K562 (cell line): ENCODE measurements around the gene PRPH2. TPM values are rescaled to one million over a fixed set of nuclear protein-coding genes. Genes with fewer than 3 reads are reported as not detected.

Experiments used
- ATAC-seq: fragments of 200-7000 bp; cut with Tn5 transposase; 3 replicates; pipeline ENCODE4 v1.9.1; 2020; ENCODE audit warnings: moderate library complexity
- BruUV-seq: library from RNA; stranded (reverse); fragments of 400-500 nt; replicated peaks from 2 replicates; lab custom pipeline; 2021; lab: Mats Ljungman, UMichigan
- CTCF ChIA-PET: fragments of 300-600 bp; formaldehyde crosslinking; extraction: SDS; loops from one replicate; lab custom pipeline; 2021; ENCODE audit warnings: low intra/inter-chr PET ratio; lab: Yijun Ruan, JAX
- POLR2A ChIA-PET: fragments of 300-600, 350-650 bp; sonication (Branson Sonifier 250); formaldehyde crosslinking; extraction: SDS; loops from one replicate; lab custom pipeline; 2021; ENCODE audit warnings: antibody characterized with exemption, inconsistent platforms; lab: Yijun Ruan, JAX
- DNase-seq, 4 experiments: peaks; one replicate each; pipeline versions ENCODE4 v3.0.0 to v3.0.0-alpha.2; 2011 to 2018; ENCODE audit warnings: low spot score in 3 of 4, mixed read lengths in 3 of 4; ENCODE audit errors: extremely low read depth in 1 of 4
- FAIRE-seq: peaks from 2 replicates; lab custom pipeline; 2011; peaks lifted over from hg19 to GRCh38; lab: Jason Lieb, UNC
- H2AFZ ChIP-seq: 2 replicates; pipeline ENCODE4 v1.6.0; 2011; ENCODE audit warnings: low read depth, low read length, control low read depth, inconsistent platforms
- H3K27ac ChIP-seq: fragments of 200-600 bp; 3 replicates; pipeline ENCODE4 v1.8.0; 2011; ENCODE audit warnings: low read depth, mild to moderate bottlenecking, control low read depth, inconsistent platforms, low read length, moderate library complexity, mixed read lengths; ENCODE audit errors: extremely low read depth
- H3K27me3 ChIP-seq, 2 experiments: fragments of 300-600 bp in 1 of 2; 2 replicates in 1 of 2; 3 replicates in 1 of 2; pipeline versions ENCODE4 v1.6.0 to v1.8.0; 2011; ENCODE audit warnings: inconsistent platforms in 2 of 2, low read length in 2 of 2, mild to moderate bottlenecking in 1 of 2, mixed read lengths in 1 of 2, moderate library complexity in 1 of 2; ENCODE audit not compliant: control insufficient read depth in 2 of 2, insufficient read depth in 2 of 2
- H3K36me3 ChIP-seq: fragments of 300-600 bp; 3 replicates; pipeline ENCODE4 v1.8.0; 2011; ENCODE audit warnings: mild to moderate bottlenecking, low read length, inconsistent platforms; ENCODE audit not compliant: control insufficient read depth, insufficient read depth
- H3K4me1 ChIP-seq, 2 experiments: fragments of 200-600 bp in 1 of 2; replicated peaks in 1 of 2; 2 replicates in 1 of 2; 3 replicates in 1 of 2; pipeline versions ENCODE4 v1.5.1 to v1.8.0; 2011; ENCODE audit warnings: inconsistent platforms in 2 of 2, low read length in 2 of 2, mild to moderate bottlenecking in 1 of 2, mixed read lengths in 1 of 2, moderate library complexity in 1 of 2; ENCODE audit not compliant: control insufficient read depth in 2 of 2, insufficient read depth in 2 of 2
- H3K4me2 ChIP-seq: 2 replicates; pipeline ENCODE4 v1.6.1; 2011; ENCODE audit warnings: low read length, control low read depth, inconsistent platforms, mixed read lengths; ENCODE audit not compliant: insufficient read depth
- H3K4me3 ChIP-seq: fragments of 200-600 bp; sonication (generic), shearing (Covaris generic); 2 replicates; pipeline ENCODE4 v1.5.1; 2016; ENCODE audit warnings: control low read depth, inconsistent platforms
- H3K79me2 ChIP-seq: fragments of 200-600 bp; 3 replicates; pipeline ENCODE4 v1.8.0; 2011; ENCODE audit warnings: low read length, inconsistent platforms; ENCODE audit not compliant: control insufficient read depth, insufficient read depth
- H3K9ac ChIP-seq, 2 experiments: 2 replicates each; pipeline versions ENCODE4 v1.6.0 to v1.6.1; 2011; ENCODE audit warnings: low read depth in 2 of 2, low read length in 2 of 2, control low read depth in 1 of 2, inconsistent platforms in 1 of 2, mild to moderate bottlenecking in 1 of 2, mixed read lengths in 1 of 2; ENCODE audit not compliant: insufficient read depth in 1 of 2
- H3K9me1 ChIP-seq: one replicate; pipeline ENCODE4 v1.6.0; 2011; ENCODE audit warnings: inconsistent platforms, mild to moderate bottlenecking, low read length, moderate library complexity; ENCODE audit not compliant: control insufficient read depth, insufficient read depth
- H3K9me3 ChIP-seq: replicated peaks from 2 replicates; pipeline ENCODE4 v1.5.1; 2011; ENCODE audit warnings: low read depth, low read length, inconsistent platforms; ENCODE audit not compliant: control insufficient read depth, insufficient read depth
- H4K20me1 ChIP-seq: replicated peaks from 2 replicates; pipeline ENCODE4 v1.6.1; 2011; ENCODE audit warnings: low read length, inconsistent platforms, mixed read lengths; ENCODE audit not compliant: control insufficient read depth, insufficient read depth
- ATF7 ChIP-seq: fragments of 450-650 bp; IDR thresholded peaks from 2 replicates; pipeline ENCODE4 v1.7.1; 2014; ENCODE audit warnings: mild to moderate bottlenecking, moderate library complexity
- CEBPG ChIP-seq, 3 experiments: fragments of 200-800 bp in 1 of 3; sonication (Bioruptor generic) in 1 of 3; sonication (generic) in 1 of 3; formaldehyde crosslinking in 1 of 3; IDR thresholded peaks in 2 of 3; conservative IDR thresholded peaks in 1 of 3; 2 replicates each; pipeline versions ENCODE4 v1.6.1 to v1.8.0; 2016 to 2022; ENCODE audit warnings: missing compliant biosample characterization in 2 of 3, missing genetic modification characterization in 2 of 3, mild to moderate bottlenecking in 1 of 3, missing genetic modification reagents in 1 of 3
- CHD1 ChIP-seq: fragments of 200-600 bp; sonication (generic); IDR thresholded peaks from one replicate; pipeline ENCODE4 v1.6.1; 2012; ENCODE audit warnings: mild to moderate bottlenecking, moderate library complexity, low read length, inconsistent platforms
- GTF2F1 ChIP-seq: IDR thresholded peaks from 2 replicates; pipeline ENCODE4 v1.6.1; 2011; ENCODE audit warnings: low read depth, low read length, improper control_type of control experiment
- HMGN3 ChIP-seq: IDR thresholded peaks from 2 replicates; pipeline ENCODE4 v1.6.1; 2011; ENCODE audit warnings: borderline replicate concordance, low read depth, mild to moderate bottlenecking, mixed read lengths, low read length; ENCODE audit not compliant: insufficient read length; ENCODE audit errors: extremely low read depth
- HNRNPK ChIP-seq: fragments of 200-400 bp; formaldehyde crosslinking; IDR thresholded peaks from one replicate; pipeline ENCODE4 v1.6.1; 2018; ENCODE audit warnings: mild to moderate bottlenecking, low read depth, low read length; ENCODE audit not compliant: poor library complexity, severe bottlenecking
- KLF6 ChIP-seq: fragments of 250-450 bp; sonication (Bioruptor Pico); IDR thresholded peaks from 2 replicates; pipeline ENCODE4 v1.4.0; 2020; ENCODE audit warnings: mild to moderate bottlenecking, moderate library complexity, borderline replicate concordance
- NFRKB ChIP-seq: fragments of 450-650 bp; IDR thresholded peaks from 2 replicates; pipeline ENCODE4 v1.6.1; 2016; ENCODE audit warnings: low read depth
- NR2C1 ChIP-seq, 2 experiments: fragments of 450-650 bp; IDR thresholded peaks; 2 replicates each; pipeline ENCODE4 v1.6.1; 2017; ENCODE audit warnings: mild to moderate bottlenecking in 2 of 2, antibody characterized with exemption in 1 of 2, inconsistent platforms in 1 of 2, missing compliant biosample characterization in 1 of 2, missing genetic modification characterization in 1 of 2
- POLR2AphosphoS5 ChIP-seq: IDR thresholded peaks from 2 replicates; pipeline ENCODE4 v1.6.1; 2011; ENCODE audit warnings: mild to moderate bottlenecking, low read depth, low read length, moderate library complexity; ENCODE audit not compliant: control insufficient read depth, insufficient read depth
- PTBP1 ChIP-seq: fragments of 200-400 bp; formaldehyde crosslinking; IDR thresholded peaks from 2 replicates; pipeline ENCODE4 v1.6.1; 2017; ENCODE audit warnings: low read depth, low read length
- SMAD4 ChIP-seq: fragments of 250-450 bp; sonication (Bioruptor Pico); conservative IDR thresholded peaks from 2 replicates; pipeline ENCODE4 v1.8.0; 2021; ENCODE audit warnings: inconsistent platforms, mild to moderate bottlenecking, moderate library complexity
- SP2 ChIP-seq: IDR thresholded peaks from 2 replicates; pipeline ENCODE4 v1.6.1; 2011; ENCODE audit warnings: mild to moderate bottlenecking, low read depth, low read length, moderate library complexity; ENCODE audit not compliant: poor library complexity, severe bottlenecking; ENCODE audit errors: extremely low read depth
- STAT5A ChIP-seq: IDR thresholded peaks from 2 replicates; pipeline ENCODE4 v1.6.1; 2012; ENCODE audit warnings: low read length, inconsistent platforms, borderline replicate concordance
- TOE1 ChIP-seq, 2 experiments: fragments of 450-650 bp in 1 of 2; sonication (generic) in 1 of 2; formaldehyde crosslinking in 1 of 2; IDR thresholded peaks; 2 replicates each; pipeline versions ENCODE4 v1.7.1 to v1.8.0; 2016 to 2022; ENCODE audit warnings: borderline replicate concordance in 2 of 2, mild to moderate bottlenecking in 2 of 2, antibody characterized with exemption in 1 of 2, inconsistent platforms in 1 of 2, low read depth in 1 of 2, missing genetic modification reagents in 1 of 2, moderate library complexity in 1 of 2
- ZKSCAN3 ChIP-seq: fragments of 250-450 bp; sonication (Bioruptor Pico); IDR thresholded peaks from 2 replicates; pipeline ENCODE4 v1.4.0; 2020
- ZNF695 ChIP-seq: fragments of 450-650 bp; formaldehyde crosslinking; IDR thresholded peaks from 2 replicates; pipeline ENCODE4 v1.4.0; 2020; ENCODE audit warnings: mild to moderate bottlenecking, moderate library complexity
- ZNF830 ChIP-seq: fragments of 250-450 bp; sonication (Bioruptor Pico); IDR thresholded peaks from 2 replicates; pipeline ENCODE4 v1.5.0; 2021; ENCODE audit warnings: mild to moderate bottlenecking
- WGBS: fragments of 100-300 bp; shearing (Covaris generic); methylation state at CpG from one replicate; pipeline ENCODE4 v1.1.6; 2016; ENCODE audit warnings: low coverage, mixed read lengths; ENCODE audit not compliant: insufficient coverage; ENCODE audit errors: missing lambda C conversion rate; 5-methylcytosine and 5-hydroxymethylcytosine counted together
- in situ Hi-C: fragments of 300-500 bp; cut with MboI; formaldehyde crosslinking; loops from 4 replicates; pipeline ENCODE4 v1.15.0; 2018; ENCODE audit warnings: inconsistent platforms, mixed read lengths
- intact Hi-C: fragments of 100-400 bp; cut with micrococcal nuclease; formaldehyde crosslinking; loops from 2 replicates; pipeline ENCODE4 v1.14.2; 2022
- polyA plus RNA-seq, 8 experiments: library from polyadenylated mRNA; depleted of rRNA in 4 of 8; stranded (reverse) in 5 of 8; unstranded in 3 of 8; fragments of >200 nt; fragmentation: Nextera tagmentation in 2 of 8; fragmentation: Illumina TruSeq in 1 of 8; extraction: Ambion mirVana in 2 of 8; extraction: Trizol in 1 of 8; gene quantifications; 2 replicates each; pipeline versions ENCODE4 v1.2.1 to v1.2.3, GENCODE V29; 2011 to 2014; ENCODE audit warnings: inconsistent platforms in 1 of 8, missing spikeins in 1 of 8
- total RNA-seq, 7 experiments: library from RNA; depleted of rRNA in 6 of 7; stranded (reverse); fragments of >200 nt in 6 of 7; fragmentation: Illumina TruSeq in 2 of 7; extraction: Trizol in 2 of 7; gene quantifications; 2 replicates each; pipeline versions ENCODE4 v1.2.1 to v1.2.3, GENCODE V29; 2011 to 2021; ENCODE audit warnings: low replicate concordance in 1 of 7
- TF ChIP-seq, protein P1 (sequence below): fragments of 450-650 bp; IDR thresholded peaks from 2 replicates; pipeline ENCODE4 v1.6.1; 2016

PRPH2 gene
- total and polyA plus RNA-seq, 9 of the 15 experiments (the other 6 are each of a cell fraction or from before 2014, with no cell fraction given): 0.03 to 0.11 (median 0.03) TPM; not detected in 5

- H2AFZ ChIP-seq: peak within 1 kb of the TSS; percentile 90
- CTCF ChIA-PET: no interaction called here
- TF ChIP-seq ATF7: peak; percentile 83
- peak; percentile 33 for TF ChIP-seq CEBPG (CRISPR knock-in tag; IDR thresholded peaks at IDR 0.05)
- no peak; a peak in 1 of 4 replicates for TF ChIP-seq CEBPG (tag; conservative IDR thresholded peaks at IDR 0.05 in 1 of 2, IDR thresholded peaks at IDR 0.05 in 1 of 2)
- TF ChIP-seq KLF6 (CRISPR knock-in tag): no peak
- peak; percentile 91; the same call in 1 of the 2 replicates for TF ChIP-seq GTF2F1
- TF ChIP-seq TOE1 (IDR thresholded peaks at IDR 0.05; ENCODE audit: borderline replicate concordance): peak; percentile 48; the same call in 1 of the 2 replicates
- peak; percentile 89; the same call in 1 of the 2 replicates for TF ChIP-seq TOE1 (CRISPR knock-in tag; IDR thresholded peaks at IDR 0.05; ENCODE audit: borderline replicate concordance, low read depth)
- TF ChIP-seq STAT5A: no peak
- TF ChIP-seq PTBP1: no peak
- no peak for TF ChIP-seq NR2C1 (IDR thresholded peaks at IDR 0.05)
- 0 out of 2 replicates have a peak, but pooled peaks have one; percentile 31 for TF ChIP-seq NR2C1 (tag; IDR thresholded peaks at IDR 0.05)
- TF ChIP-seq ZNF695 (CRISPR knock-in tag): no peak
- peak; percentile 98 for TF ChIP-seq POLR2AphosphoS5
- no peak for TF ChIP-seq ZKSCAN3 (CRISPR knock-in tag)
- peak; percentile 96 for TF ChIP-seq CHD1
- TF ChIP-seq HNRNPK: no peak
- TF ChIP-seq NFRKB: peak; percentile 100
- TF ChIP-seq SP2: no peak
- peak; percentile 42 for TF ChIP-seq HMGN3
- TF ChIP-seq, protein P1, sequence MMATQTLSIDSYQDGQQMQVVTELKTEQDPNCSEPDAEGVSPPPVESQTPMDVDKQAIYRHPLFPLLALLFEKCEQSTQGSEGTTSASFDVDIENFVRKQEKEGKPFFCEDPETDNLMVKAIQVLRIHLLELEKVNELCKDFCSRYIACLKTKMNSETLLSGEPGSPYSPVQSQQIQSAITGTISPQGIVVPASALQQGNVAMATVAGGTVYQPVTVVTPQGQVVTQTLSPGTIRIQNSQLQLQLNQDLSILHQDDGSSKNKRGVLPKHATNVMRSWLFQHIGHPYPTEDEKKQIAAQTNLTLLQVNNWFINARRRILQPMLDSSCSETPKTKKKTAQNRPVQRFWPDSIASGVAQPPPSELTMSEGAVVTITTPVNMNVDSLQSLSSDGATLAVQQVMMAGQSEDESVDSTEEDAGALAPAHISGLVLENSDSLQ: peak; percentile 65; the same call in 1 of the 2 replicates
- TF ChIP-seq ZNF830: peak; percentile 54; the same call in 1 of the 2 replicates
- peak; percentile 25 for TF ChIP-seq SMAD4 (CRISPR knock-in tag)
Measured at GRCh38 chr6:42745640-42746462, 23.5 kb upstream of the PRPH2 start, which contains the start of gene TBCC. TBCC (minus strand) TSS chr6:42746103; CDS start chr6:42746073, 30 bp downstream.

More at GRCh38 chr6:42745640-42746462, 23.5 kb upstream of the PRPH2 start, which contains the start of gene TBCC:
- Histone ChIP-seq H3K9ac (peak within 1 kb of the TSS; percentile 97), H3K36me3 (peaks cover 7% of the 10 kb centered on the region; the same call in 2 of the 3 replicates), H3K27ac (peak within 1 kb of the TSS; percentile 92), H3K4me2 (peak within 1 kb of the TSS; percentile 98), H3K9me1 (no peaks in the 10 kb centered on the region), H4K20me1 (peaks cover 6% of the 10 kb centered on the region), H3K27me3 (no peaks in the 10 kb centered on the region), H3K4me1 (peaks cover 13 to 29% of the 10 kb centered on the region in 2 experiments), H3K9me3 (no peaks in the 10 kb centered on the region), H3K4me3 (peak within 1 kb of the TSS; percentile 90), H3K79me2 (peaks cover 37% of the 10 kb centered on the region)
- POLR2A ChIA-PET: interaction anchor here (0.6 to 6.6 kb wide), 22 partner anchors 10 to 899 kb away, joined by 3 to 73 read pairs (median 4); partner anchors contain the start of genes BICRAL, RPL7L1 and RSPH9
- TSS peak; percentile 84 for BruUV-seq
- WGBS: under 1% methylated on average over 49 of the region's 57 CpGs
- DNase-seq (peak; percentile 98 to 100 (median 98)), FAIRE-seq (peak; percentile 98), ATAC-seq (peak; percentile 83)
- intact Hi-C loops: loop anchor here (1.0 to 5.0 kb wide), 4 partner anchors 36 to 184 kb away; partner anchors contain the start of genes BICRAL, RPL7L1 and UBR2
- in situ Hi-C loops: no loop called here
